ENCODE measurements around the gene PLA2G15.

PLA2G15 gene

DNA sequence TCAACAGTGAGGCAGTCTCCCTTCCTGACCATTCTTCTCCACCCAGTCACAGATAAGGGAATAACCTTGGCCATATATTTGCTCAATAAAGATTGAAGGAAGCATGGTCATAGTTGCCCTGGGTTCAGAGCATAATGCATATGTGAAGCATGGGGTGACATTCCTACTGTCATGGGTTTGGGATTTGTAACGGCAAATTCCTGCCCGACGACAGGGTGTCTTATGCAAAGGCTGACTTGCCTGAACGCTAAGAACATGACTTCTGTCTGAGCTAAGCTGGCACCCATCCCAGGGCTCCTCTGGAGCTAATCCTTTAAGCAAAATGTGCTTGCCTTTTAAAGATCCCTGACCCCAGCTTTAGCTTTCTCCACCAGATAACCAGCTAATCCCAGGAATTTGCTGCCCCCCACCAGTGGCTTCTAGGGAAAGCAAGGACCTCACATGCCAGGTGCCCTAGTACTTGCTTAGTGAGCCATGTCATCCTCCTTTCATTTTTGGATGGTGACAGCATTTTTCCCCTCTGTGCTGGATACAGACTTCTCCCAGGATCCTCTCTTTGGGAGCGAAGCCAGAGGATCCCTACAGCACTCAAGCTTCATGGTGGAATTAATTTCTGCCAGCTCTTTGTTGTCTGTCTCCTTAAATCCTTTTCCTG is 53.9 kb downstream of the PLA2G15 start:
- DNase-seq (ENCODE audit: low spot score) = no peak

GRCh38 chr16:68299571-68300453 is 54.6 kb downstream of the PLA2G15 start:
- DNase-seq (ENCODE audit: low spot score) = no peak

DNA sequence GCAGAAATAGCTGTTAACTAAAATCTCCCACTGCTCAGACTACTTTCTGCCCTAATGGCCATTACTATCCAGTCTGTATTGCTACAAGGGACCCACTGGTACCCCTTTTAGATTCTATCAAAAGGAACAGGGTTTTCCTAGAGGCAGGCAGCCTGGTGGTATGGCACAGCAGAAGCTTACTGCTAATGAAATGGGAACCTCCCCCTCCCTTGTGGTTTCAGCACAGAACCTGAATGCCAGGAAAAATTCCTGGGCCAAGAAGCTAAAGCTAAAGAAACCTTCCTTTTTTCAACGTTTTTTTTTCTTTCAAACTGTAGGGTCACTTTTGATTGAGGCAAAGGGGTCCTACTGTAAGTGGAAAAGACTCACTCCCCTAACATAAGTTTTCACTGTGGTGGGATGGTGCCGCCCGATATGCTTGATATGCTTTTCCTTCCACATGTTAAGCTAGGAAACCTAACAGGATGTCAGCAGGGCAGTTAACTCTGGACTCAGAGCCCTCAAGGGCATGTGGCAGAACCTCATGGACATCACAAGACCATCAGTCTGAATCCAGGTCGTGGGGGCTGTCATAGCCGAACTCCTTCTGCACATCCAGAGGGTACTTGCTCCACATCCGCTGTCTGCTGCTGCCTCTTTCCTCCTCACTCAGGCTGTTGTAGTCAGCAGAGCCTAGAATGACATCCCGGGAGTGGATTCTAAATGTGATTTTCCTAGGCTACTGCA is 55.7 kb downstream of the PLA2G15 start:
- DNase-seq (ENCODE audit: low spot score) = no peak

- no peak for DNase-seq (ENCODE audit: low spot score)
Observed at GRCh38 chr16:68306633-68307032, 61.5 kb downstream of the PLA2G15 start.

DNA sequence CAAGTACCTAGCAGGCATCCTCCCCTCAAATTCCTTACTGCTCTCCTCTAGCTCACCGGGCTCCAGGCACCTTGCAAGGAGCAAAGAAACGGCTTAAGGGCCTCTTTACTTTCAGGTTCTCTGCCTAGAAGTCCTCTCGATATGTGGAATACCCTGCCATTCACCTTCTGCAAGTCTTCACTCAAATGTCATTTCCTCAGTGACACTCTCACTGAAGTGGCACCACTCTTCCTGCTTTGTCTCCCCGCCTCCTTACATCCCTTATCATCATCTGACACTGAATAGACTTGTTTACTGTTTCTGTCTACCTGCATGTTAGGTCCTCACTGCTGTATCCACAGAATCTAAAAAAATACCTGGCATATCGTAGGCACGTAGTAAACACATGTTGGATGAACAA is 64.6 kb downstream of the PLA2G15 start:
- no peak for DNase-seq (ENCODE audit: low spot score)

- no peak for DNase-seq (ENCODE audit: low spot score)
Observed at GRCh38 chr16:68310437-68310773, 65.2 kb downstream of the PLA2G15 start.

Measured in globus pallidus (tissue), 1 donor.